ENCODE results near the gene LRIT1.

Gene LRIT1

DNA sequence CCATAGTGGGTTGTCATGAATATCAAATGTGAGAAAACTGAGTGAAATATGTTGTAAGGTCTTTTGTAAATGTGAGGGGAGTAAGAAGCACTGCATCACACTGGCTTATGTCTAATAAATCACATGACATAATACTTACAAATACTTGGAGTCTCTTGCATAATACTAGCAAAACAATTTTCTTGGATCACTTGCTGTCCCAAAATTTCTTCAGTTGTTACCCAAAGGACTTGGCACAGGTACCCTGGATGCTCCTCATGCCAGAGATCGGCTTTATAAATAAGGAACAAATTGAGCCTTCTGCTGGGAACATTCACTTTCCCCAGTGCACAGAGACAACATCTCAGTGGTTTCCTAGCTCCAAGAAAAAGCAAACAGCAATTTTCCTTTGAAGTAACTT is 11.0 kb downstream of the LRIT1 start:
- ATAC-seq (ENCODE audit: low read depth) (no peak), DNase-seq (ENCODE audit: low spot score) (no peak)
- no peak for TF ChIP-seq CTCF (IDR thresholded peaks at IDR 0.05; ENCODE audit: poor library complexity, severe bottlenecking)
- H3K4me1 ChIP-seq (ENCODE audit: insufficient read depth, poor library complexity, severe bottlenecking): no peaks in the 10 kb centered on the region
- H3K27me3 ChIP-seq (ENCODE audit: insufficient read depth, poor library complexity, severe bottlenecking): no peaks in the 10 kb centered on the region
- H3K36me3 ChIP-seq (ENCODE audit: low read depth): no peaks in the 10 kb centered on the region
- H3K4me3 ChIP-seq (ENCODE audit: severe bottlenecking): no peak overlapping the region
- no peaks in the 10 kb centered on the region for H3K9me3 ChIP-seq (ENCODE audit: severe bottlenecking)
- no peak overlapping the region for H3K27ac ChIP-seq (ENCODE audit: poor library complexity, severe bottlenecking)

- Histone ChIP-seq H3K27me3 (ENCODE audit: insufficient read depth, poor library complexity, severe bottlenecking) (no peaks in the 10 kb centered on the region), H3K27ac (ENCODE audit: poor library complexity, severe bottlenecking) (no peak overlapping the region), H3K36me3 (ENCODE audit: low read depth) (no peaks in the 10 kb centered on the region), H3K4me3 (ENCODE audit: severe bottlenecking) (no peak overlapping the region), H3K4me1 (ENCODE audit: insufficient read depth, poor library complexity, severe bottlenecking) (no peaks in the 10 kb centered on the region), H3K9me3 (ENCODE audit: severe bottlenecking) (no peaks in the 10 kb centered on the region)
- ATAC-seq (ENCODE audit: low read depth) (no peak), DNase-seq (ENCODE audit: low spot score) (no peak)
- no peak for TF ChIP-seq CTCF (IDR thresholded peaks at IDR 0.05; ENCODE audit: poor library complexity, severe bottlenecking)
Measured at GRCh38 chr10:84227810-84228209, 13.5 kb downstream of the LRIT1 start.

- Histone ChIP-seq H3K27ac (ENCODE audit: poor library complexity, severe bottlenecking) (no peak overlapping the region), H3K4me1 (ENCODE audit: insufficient read depth, poor library complexity, severe bottlenecking) (no peaks in the 10 kb centered on the region), H3K9me3 (ENCODE audit: severe bottlenecking) (no peaks in the 10 kb centered on the region), H3K36me3 (ENCODE audit: low read depth) (no peaks in the 10 kb centered on the region), H3K4me3 (ENCODE audit: severe bottlenecking) (no peak overlapping the region), H3K27me3 (ENCODE audit: insufficient read depth, poor library complexity, severe bottlenecking) (no peaks in the 10 kb centered on the region)
- ATAC-seq (ENCODE audit: low read depth): no peak
- TF ChIP-seq CTCF (IDR thresholded peaks at IDR 0.05; ENCODE audit: poor library complexity, severe bottlenecking): no peak
- DNase-seq (ENCODE audit: low spot score): no peak
Measured at GRCh38 chr10:84226616-84227015, 14.7 kb downstream of the LRIT1 start.

DNA sequence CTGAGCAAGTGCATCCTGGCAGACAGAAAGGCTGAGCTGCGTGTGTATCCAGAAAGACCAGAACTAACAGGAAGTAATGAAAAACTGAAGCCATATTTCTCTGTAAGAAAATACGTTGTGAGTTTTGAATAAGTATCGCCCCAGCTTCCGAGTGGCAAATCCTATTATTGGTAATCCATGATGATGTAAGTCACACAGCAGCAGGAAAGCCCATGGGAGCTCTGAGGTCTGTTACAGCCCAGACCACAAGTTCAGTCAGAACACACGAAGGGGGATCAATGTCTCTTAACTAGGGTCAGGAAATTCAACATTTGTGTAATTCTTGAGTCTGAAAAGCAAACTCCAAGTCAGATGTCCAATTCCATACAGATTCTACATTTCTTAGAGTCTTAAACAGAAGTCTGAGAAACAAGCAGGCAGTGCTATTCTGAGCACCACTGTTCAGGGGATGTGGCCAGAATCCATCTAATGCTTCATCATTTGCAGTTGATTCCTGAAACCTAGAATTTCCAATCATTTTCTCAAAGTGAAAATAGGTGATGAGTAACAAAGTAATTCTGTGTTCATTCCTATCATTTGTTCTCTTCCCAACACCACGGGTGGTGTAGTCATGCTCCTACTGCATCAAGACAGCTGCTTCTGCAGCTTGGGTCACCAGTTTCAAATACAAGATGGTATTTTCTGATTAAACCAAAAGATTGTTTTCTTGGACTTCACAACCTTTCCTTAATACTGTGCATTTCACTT is 15.7 kb downstream of the LRIT1 start, which contains the start of gene LRIT2:
Gene LRIT2 (minus strand): TSS at position 118 of the 747 bp plus-strand sequence. CDS start 24 bp downstream, at position 94.
- no peak for DNase-seq (ENCODE audit: low spot score)
- Histone ChIP-seq H3K36me3 (ENCODE audit: low read depth) (no peaks in the 10 kb centered on the region), H3K4me1 (ENCODE audit: insufficient read depth, poor library complexity, severe bottlenecking) (no peaks in the 10 kb centered on the region), H3K9me3 (ENCODE audit: severe bottlenecking) (no peaks in the 10 kb centered on the region), H3K4me3 (ENCODE audit: severe bottlenecking) (no peak within 1 kb of the TSS), H3K27me3 (ENCODE audit: insufficient read depth, poor library complexity, severe bottlenecking) (no peaks in the 10 kb centered on the region), H3K27ac (ENCODE audit: poor library complexity, severe bottlenecking) (no peak within 1 kb of the TSS)
- ATAC-seq (ENCODE audit: low read depth): no peak
- TF ChIP-seq CTCF (IDR thresholded peaks at IDR 0.05; ENCODE audit: poor library complexity, severe bottlenecking): no peak

DNA sequence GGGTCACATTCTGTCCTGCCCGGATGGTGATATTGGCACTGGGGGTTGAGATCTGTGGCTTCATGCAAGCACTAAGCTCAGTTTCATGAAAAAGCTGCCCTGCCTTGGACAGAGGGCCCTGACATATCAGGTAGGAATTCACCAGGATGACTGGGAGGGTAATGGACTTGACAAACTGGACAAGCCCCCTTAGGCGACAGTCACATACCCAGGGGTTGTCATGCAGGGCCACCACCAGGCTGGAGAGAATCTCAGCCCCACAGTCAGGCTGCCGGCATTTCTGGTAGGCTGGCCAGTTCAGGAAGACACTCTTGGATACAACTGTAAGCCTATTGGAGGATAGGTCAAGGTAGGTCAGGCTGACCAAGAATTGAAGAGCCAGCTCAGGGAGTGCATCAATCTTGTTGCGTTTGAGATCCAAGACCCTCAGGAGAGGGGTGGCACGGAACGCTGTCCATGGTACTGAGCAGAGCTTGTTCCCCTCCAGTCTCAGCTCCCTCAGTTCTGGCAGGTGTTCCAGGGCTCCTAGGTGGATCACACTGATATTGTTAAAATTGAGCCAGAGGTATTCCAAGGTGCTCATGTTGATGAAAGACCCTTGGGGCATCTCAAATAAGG is 16.8 kb downstream of the LRIT1 start:
- H3K4me1 ChIP-seq (ENCODE audit: insufficient read depth, poor library complexity, severe bottlenecking): no peaks in the 10 kb centered on the region
- TF ChIP-seq CTCF (IDR thresholded peaks at IDR 0.05; ENCODE audit: poor library complexity, severe bottlenecking): no peak
- no peak overlapping the region for H3K27ac ChIP-seq (ENCODE audit: poor library complexity, severe bottlenecking)
- no peaks in the 10 kb centered on the region for H3K27me3 ChIP-seq (ENCODE audit: insufficient read depth, poor library complexity, severe bottlenecking)
- DNase-seq (ENCODE audit: low spot score) (no peak), ATAC-seq (ENCODE audit: low read depth) (no peak)
- H3K4me3 ChIP-seq (ENCODE audit: severe bottlenecking): no peak overlapping the region
- H3K36me3 ChIP-seq (ENCODE audit: low read depth): no peaks in the 10 kb centered on the region
- H3K9me3 ChIP-seq (ENCODE audit: severe bottlenecking): no peaks in the 10 kb centered on the region
